Anterior cingulate cortex (tissue), 58 donors: ENCODE measurements around the gene PLA2G2A.
"Not testable (repeated sequence)": the region's sequence is repeated elsewhere in the genome, so short reads cannot be mapped to it uniquely, and the experiment has no call there.

Source experiments
- DNase-seq, 58 donors: peaks; one replicate each; lab custom pipeline; 2025; lab: John Stamatoyannopoulos, UW

Gene PLA2G2A

GRCh38 chr1:19934336-19934735 is 45.1 kb downstream of the PLA2G2A start:
- DNase-seq: peak in 2 of 58 donors; percentile 16 to 23

- DNase-seq: no peak
Observed at GRCh38 chr1:19932866-19933265, 46.6 kb downstream of the PLA2G2A start.

GRCh38 chr1:19927130-19927421 is 52.3 kb downstream of the PLA2G2A start:
- not testable (repeated sequence) for DNase-seq

GRCh38 chr1:19926296-19927129 is 52.9 kb downstream of the PLA2G2A start:
- DNase-seq: no peak
